ENCODE results near the gene MAP3K9.

DNA sequence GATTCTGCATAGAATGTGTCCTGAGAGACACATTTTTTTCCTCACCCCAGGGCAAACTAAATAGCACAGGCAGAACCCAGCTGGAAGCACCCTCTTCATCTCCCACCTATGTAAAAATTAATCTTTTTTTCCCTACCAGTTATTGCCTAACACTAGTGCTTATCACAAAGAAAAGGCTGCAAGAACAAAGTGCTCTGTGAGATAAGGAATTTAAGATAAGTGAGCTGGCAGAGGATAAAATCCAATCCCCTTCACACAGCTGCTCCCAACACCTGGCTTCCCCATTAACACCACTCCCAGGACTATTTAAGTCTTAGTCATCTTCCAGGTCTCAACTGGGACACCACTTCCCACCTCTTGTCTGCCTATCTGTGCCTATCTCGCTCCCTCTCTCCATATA, 92.4 kb downstream of the MAP3K9 start:
- TF ChIP-seq, protein P1, sequence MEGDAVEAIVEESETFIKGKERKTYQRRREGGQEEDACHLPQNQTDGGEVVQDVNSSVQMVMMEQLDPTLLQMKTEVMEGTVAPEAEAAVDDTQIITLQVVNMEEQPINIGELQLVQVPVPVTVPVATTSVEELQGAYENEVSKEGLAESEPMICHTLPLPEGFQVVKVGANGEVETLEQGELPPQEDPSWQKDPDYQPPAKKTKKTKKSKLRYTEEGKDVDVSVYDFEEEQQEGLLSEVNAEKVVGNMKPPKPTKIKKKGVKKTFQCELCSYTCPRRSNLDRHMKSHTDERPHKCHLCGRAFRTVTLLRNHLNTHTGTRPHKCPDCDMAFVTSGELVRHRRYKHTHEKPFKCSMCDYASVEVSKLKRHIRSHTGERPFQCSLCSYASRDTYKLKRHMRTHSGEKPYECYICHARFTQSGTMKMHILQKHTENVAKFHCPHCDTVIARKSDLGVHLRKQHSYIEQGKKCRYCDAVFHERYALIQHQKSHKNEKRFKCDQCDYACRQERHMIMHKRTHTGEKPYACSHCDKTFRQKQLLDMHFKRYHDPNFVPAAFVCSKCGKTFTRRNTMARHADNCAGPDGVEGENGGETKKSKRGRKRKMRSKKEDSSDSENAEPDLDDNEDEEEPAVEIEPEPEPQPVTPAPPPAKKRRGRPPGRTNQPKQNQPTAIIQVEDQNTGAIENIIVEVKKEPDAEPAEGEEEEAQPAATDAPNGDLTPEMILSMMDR (conservative IDR thresholded peaks at IDR 0.05; ENCODE audit: low read length) = no peak
- no peak for TF ChIP-seq EZH2phosphoT487 (IDR thresholded peaks at IDR 0.05; ENCODE audit: borderline replicate concordance, low read depth, low read length)

Measured in OCI-LY7 (cell line).